ENCODE measurements around the gene SMCHD1.
"Not testable (repeated sequence)": the region's sequence is repeated elsewhere in the genome, so short reads cannot be mapped to it uniquely, and the experiment has no call there.

SMCHD1 gene

GRCh38 chr18:2717407-2717806 lies 61.9 kb downstream of the SMCHD1 start:
- DNase-seq: no peak

- DNase-seq: no peak
These were observed 63.5 kb downstream of the SMCHD1 start for GRCh38 chr18:2719040-2719439.

GRCh38 chr18:2723207-2723606 lies 67.7 kb downstream of the SMCHD1 start:
- DNase-seq: no peak

- DNase-seq: no peak
These were observed 74.2 kb downstream of the SMCHD1 start for GRCh38 chr18:2729757-2730156.

- DNase-seq: no peak
These were observed 81.3 kb downstream of the SMCHD1 start for GRCh38 chr18:2736823-2737222.

GRCh38 chr18:2740082-2740481 lies 84.6 kb downstream of the SMCHD1 start:
- DNase-seq: not testable (repeated sequence)

- no peak for DNase-seq
These were observed 90.7 kb downstream of the SMCHD1 start for GRCh38 chr18:2746274-2746673.

DNA sequence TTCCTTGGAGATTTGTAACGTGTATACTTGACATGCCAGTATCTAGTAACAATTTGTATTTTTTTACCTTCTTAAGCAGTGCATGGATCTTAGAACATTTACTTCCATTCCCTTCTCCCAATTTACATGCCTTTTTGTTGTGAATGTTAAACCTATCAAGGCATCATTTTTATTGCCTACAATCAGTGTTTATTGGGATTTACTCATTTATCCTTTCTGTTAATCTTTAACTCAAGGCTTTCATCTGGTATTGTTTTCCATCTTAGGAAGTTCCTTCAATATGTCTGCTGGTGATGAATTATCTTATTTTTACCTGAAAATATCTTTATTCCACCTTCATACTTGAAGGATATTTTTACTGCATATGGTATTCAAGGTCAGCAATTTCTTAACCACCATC lies 102.8 kb downstream of the SMCHD1 start:
- no peak for DNase-seq

DNA sequence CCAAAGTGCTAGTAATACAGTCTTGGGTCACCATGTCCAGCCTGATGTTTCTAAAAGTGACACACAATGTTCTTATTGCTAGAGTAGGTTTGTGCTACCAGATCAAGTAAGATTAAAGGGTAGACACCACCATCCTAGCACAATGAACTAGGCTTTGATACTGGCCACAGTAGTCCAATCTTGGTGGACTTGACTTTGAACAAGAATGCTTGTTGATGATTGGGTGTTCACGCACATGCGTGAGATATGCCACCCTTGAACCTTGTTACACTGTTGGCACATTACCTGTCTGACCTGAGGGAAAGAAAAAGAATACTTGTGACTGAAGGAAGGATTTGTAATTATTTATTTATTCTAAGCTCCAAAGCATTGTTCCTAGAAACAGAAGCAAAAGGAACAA lies 119.1 kb downstream of the SMCHD1 start:
- no peak for DNase-seq

DNA sequence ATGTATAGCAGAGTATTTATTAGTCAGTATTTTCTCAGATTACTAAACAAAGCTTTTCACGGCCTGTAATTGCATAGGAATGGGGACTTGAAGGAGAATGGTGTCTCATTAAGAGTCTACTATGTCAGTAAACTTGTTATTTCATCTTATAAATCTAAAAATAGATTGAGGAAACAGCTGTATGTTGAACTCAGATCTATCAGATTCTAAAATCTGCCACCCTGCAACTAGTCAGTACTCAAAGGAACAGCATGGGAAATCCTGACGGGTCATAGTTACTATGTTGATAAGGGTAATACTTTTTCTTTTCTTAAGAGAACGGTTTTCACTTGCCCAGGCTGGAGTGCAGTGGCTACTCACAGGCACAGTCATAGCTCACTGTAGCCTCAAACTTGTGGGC lies 121.1 kb downstream of the SMCHD1 start:
- no peak for DNase-seq

- no peak for DNase-seq
These were observed 121.7 kb downstream of the SMCHD1 start for GRCh38 chr18:2777241-2777640.

DNA sequence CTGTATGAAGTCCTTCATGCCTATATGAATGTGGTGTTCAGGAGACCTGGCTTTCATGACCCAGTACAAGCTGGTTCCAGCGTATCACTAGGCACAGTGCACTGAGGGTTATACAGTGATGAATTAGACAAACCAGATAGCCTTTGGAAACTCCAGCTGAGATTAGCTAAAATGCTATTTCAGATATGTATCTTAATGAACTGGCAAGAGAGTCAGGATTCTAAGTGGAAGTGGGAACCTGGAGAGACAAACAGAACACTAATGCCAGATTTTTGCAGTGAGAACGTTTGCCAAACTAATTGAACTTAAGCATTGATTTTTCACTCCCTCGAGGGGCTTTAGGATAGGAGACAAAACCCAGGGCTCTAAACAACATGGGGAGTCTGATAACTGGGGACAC lies 125.2 kb downstream of the SMCHD1 start:
- no peak for DNase-seq

DNA sequence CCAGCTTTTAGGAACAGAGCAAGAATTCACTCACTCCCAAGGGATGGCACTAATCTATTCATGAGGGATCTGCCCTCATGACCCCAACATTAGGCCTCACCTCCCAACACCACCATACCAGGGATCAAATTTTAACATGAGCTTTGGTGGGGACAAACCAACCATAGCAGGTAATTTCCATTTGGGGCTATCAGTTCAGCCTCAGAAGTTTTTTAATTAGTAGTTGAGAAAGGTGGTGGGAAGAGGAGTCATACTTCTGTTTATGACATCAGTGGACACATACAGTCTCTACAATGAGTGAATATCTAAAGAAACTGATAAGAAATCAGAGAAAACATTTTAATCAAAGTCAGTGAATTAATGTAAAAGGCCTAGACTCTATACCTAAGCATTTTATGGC lies 131.7 kb downstream of the SMCHD1 start:
- no peak for DNase-seq

DNA sequence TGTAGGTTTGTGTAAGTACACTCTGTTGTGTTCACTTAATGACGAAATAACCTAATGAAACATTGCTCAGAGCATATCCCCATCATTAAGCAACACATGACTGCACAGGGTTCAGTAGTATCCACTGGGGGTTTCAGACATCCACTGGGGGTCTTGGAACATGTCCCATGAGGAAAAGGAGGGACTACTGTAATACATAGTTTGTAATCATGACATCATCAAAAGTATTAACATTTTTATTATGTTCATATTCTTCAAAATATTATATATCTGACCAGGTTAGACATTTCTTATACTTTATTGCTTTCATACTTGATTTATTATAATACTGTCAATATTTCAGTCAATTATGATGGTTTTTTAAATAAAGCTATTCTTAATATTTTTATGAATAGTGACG lies 136.9 kb downstream of the SMCHD1 start:
- DNase-seq: no peak

GRCh38 chr18:2794159-2794558 lies 138.6 kb downstream of the SMCHD1 start:
- no peak for DNase-seq

DNA sequence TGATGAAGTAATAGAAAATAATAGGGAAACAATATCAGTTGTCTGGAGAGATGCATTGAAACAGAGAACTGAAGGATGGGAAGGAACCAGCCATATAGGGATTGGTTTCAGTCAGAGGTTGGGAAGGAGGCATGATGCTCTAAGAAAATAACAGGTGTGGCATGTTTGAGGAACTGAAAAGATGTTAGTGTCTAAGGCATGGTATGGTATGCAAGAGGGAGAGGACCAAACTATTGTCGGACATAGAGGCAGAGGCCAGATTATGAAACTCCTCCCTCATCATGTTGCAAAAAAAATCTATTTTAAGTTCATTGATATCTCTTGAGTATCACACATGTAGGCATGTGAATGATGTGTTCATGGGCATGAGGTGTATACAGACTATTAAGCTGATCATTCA lies 142.4 kb downstream of the SMCHD1 start:
- no peak for DNase-seq

GRCh38 chr18:2799369-2799768 lies 143.8 kb downstream of the SMCHD1 start:
- DNase-seq: no peak

- no peak for DNase-seq
These were observed 150.7 kb downstream of the SMCHD1 start for GRCh38 chr18:2805970-2806943.

- DNase-seq: not testable (repeated sequence)
These were observed 153.1 kb downstream of the SMCHD1 start for GRCh38 chr18:2808640-2809039.

- not testable (repeated sequence) for DNase-seq
These were observed 154.2 kb downstream of the SMCHD1 start for GRCh38 chr18:2809666-2810183.

DNA sequence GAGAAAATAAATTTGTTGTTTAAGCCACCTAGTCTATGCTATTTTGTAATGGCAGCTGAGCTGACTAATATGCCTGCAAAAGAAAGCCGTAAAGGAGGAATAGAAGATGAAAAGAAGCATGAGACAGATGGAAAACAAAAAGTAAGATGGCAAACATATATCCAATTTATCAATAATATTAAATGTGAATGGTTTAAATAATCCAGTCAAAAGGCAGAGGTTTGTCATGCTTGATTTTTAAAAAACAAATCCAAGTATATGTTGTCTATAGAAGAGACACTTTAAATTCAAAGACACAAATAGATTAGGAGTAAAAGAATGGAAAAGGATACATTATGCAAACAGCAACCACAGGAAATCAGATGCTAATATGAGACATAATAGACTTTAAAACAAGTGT lies 155.9 kb downstream of the SMCHD1 start:
- DNase-seq: no peak

- DNase-seq: no peak
These were observed 159.4 kb downstream of the SMCHD1 start for GRCh38 chr18:2814928-2815327.

DNA sequence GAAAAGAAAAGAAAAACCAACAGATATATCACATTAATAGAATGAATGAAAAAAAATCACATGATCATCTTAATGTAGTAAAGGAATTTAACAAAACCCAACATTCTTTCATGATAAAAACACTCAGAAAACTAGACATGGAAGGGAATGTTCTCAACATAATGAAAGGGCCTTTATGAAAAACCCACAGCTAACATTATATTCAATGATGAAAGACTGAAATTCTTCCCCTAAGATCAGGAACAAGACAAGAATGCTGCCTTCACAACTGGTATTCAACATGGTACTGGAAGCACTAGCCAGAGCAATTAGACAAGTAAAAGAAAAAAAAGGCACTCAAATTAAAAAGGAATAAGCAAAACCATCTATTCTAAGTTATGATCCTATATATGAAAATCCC lies 162.8 kb downstream of the SMCHD1 start:
- no peak for DNase-seq

GRCh38 chr18:2821695-2822094 lies 166.2 kb downstream of the SMCHD1 start:
- DNase-seq: no peak
